ENCODE data around the gene ADAMTSL1.

GRCh38 chr9:18608371-18608770 is 134.4 kb downstream of the ADAMTSL1 start:
- TF ChIP-seq, protein P1, sequence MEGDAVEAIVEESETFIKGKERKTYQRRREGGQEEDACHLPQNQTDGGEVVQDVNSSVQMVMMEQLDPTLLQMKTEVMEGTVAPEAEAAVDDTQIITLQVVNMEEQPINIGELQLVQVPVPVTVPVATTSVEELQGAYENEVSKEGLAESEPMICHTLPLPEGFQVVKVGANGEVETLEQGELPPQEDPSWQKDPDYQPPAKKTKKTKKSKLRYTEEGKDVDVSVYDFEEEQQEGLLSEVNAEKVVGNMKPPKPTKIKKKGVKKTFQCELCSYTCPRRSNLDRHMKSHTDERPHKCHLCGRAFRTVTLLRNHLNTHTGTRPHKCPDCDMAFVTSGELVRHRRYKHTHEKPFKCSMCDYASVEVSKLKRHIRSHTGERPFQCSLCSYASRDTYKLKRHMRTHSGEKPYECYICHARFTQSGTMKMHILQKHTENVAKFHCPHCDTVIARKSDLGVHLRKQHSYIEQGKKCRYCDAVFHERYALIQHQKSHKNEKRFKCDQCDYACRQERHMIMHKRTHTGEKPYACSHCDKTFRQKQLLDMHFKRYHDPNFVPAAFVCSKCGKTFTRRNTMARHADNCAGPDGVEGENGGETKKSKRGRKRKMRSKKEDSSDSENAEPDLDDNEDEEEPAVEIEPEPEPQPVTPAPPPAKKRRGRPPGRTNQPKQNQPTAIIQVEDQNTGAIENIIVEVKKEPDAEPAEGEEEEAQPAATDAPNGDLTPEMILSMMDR (IDR thresholded peaks at IDR 0.05), result no peak
- no peak for TF ChIP-seq ZFX (IDR thresholded peaks at IDR 0.05; ENCODE audit: borderline replicate concordance)

Measured in 22Rv1 (cell line).